HEK293 (cell line): ENCODE results near the gene PTCRA.

Experiments
- CTCF ChIA-PET: fragments of 350-600 bp; formaldehyde crosslinking; extraction: SDS; loops from one replicate; lab custom pipeline; 2021; ENCODE audit warnings: antibody characterized with exemption; lab: Yijun Ruan, JAX
- POLR2A ChIA-PET: fragments of 300-600 bp; formaldehyde crosslinking; extraction: SDS; loops from one replicate; lab custom pipeline; 2020; ENCODE audit warnings: antibody characterized with exemption, inconsistent platforms; lab: Yijun Ruan, JAX
- H3K27ac ChIP-seq: fragments of 200-500 bp; sonication (Bioruptor generic); 2 replicates; pipeline ENCODE4 v1.5.1; 2014; ENCODE audit warnings: low read depth, low read length, control low read depth, inconsistent platforms; ENCODE audit errors: extremely low read depth
- H3K36me3 ChIP-seq, 2 experiments: fragments of 200-500 bp in 1 of 2; sonication (Bioruptor generic) in 1 of 2; 1 replicate in 1 of 2; 2 replicates in 1 of 2; pipeline ENCODE4 v1.5.1; 2014 to 2017; ENCODE audit warnings: inconsistent platforms in 2 of 2, low read length in 2 of 2; ENCODE audit not compliant: control insufficient read depth in 2 of 2, insufficient read depth in 1 of 2
- H3K4me1 ChIP-seq: fragments of 200-500 bp; sonication (Bioruptor generic); 2 replicates; pipeline ENCODE4 v1.5.1; 2014; ENCODE audit warnings: mild to moderate bottlenecking, low read length, inconsistent platforms; ENCODE audit not compliant: control insufficient read depth, insufficient read depth
- H3K4me3 ChIP-seq: 2 replicates; pipeline ENCODE4 v1.5.1; 2011; ENCODE audit warnings: low read depth, mild to moderate bottlenecking, control low read depth, low read length, moderate library complexity
- H3K9me3 ChIP-seq: fragments of 200-500 bp; sonication (Bioruptor generic); 2 replicates; pipeline ENCODE4 v1.5.1; 2014; ENCODE audit warnings: low read depth, low read length, inconsistent platforms; ENCODE audit not compliant: control insufficient read depth, insufficient read depth
- GLI4 ChIP-seq: fragments of 450-650 bp; formaldehyde crosslinking; IDR thresholded peaks from 2 replicates; pipeline ENCODE4 v1.5.1; 2016; ENCODE audit warnings: missing biosample characterization, missing genetic modification characterization
- HIC1 ChIP-seq: fragments of 450-650 bp; formaldehyde crosslinking; IDR thresholded peaks from 2 replicates; pipeline ENCODE4 v1.5.1; 2016; ENCODE audit warnings: missing biosample characterization, missing genetic modification characterization
- HOXD13 ChIP-seq: sonication (generic); formaldehyde crosslinking; IDR thresholded peaks from 2 replicates; pipeline ENCODE4 v1.8.0; 2022; ENCODE audit warnings: missing genetic modification reagents, borderline replicate concordance
- REPIN1 ChIP-seq: fragments of 450-650 bp; formaldehyde crosslinking; IDR thresholded peaks from 2 replicates; pipeline ENCODE4 v1.5.1; 2017; ENCODE audit warnings: missing biosample characterization, missing genetic modification characterization, low read depth
- ZBTB20 ChIP-seq: fragments of 450-650 bp; formaldehyde crosslinking; IDR thresholded peaks from 2 replicates; pipeline ENCODE4 v1.5.1; 2016; ENCODE audit warnings: missing biosample characterization, missing genetic modification characterization
- ZIC2 ChIP-seq: fragments of 450-650 bp; formaldehyde crosslinking; IDR thresholded peaks from 2 replicates; pipeline ENCODE4 v1.5.1; 2016; ENCODE audit warnings: missing biosample characterization, missing genetic modification characterization
- ZNF112 ChIP-seq: fragments of 450-650 bp; formaldehyde crosslinking; IDR thresholded peaks from 2 replicates; pipeline ENCODE4 v1.5.0; 2017; ENCODE audit warnings: missing biosample characterization, missing genetic modification characterization
- ZNF19 ChIP-seq: fragments of 450-650 bp; formaldehyde crosslinking; IDR thresholded peaks from 2 replicates; pipeline ENCODE4; 2016; ENCODE audit warnings: missing biosample characterization, missing genetic modification characterization, low read depth
- ZNF274 ChIP-seq, 2 experiments: fragments of 200-500 bp in 1 of 2; fragments of 450-650 bp in 1 of 2; sonication (Bioruptor generic) in 1 of 2; formaldehyde crosslinking in 1 of 2; IDR thresholded peaks; 2 replicates each; pipeline versions ENCODE4 v1.5.1 to v1.6.1; 2014 to 2016; ENCODE audit warnings: borderline replicate concordance in 1 of 2, inconsistent platforms in 1 of 2, low read length in 1 of 2, missing biosample characterization in 1 of 2, missing genetic modification characterization in 1 of 2
- ZNF37A ChIP-seq: fragments of 450-650 bp; IDR thresholded peaks from 2 replicates; pipeline ENCODE4 v1.5.1; 2018; ENCODE audit warnings: missing biosample characterization, missing genetic modification characterization
- ZNF394 ChIP-seq: fragments of 450-650 bp; formaldehyde crosslinking; IDR thresholded peaks from 2 replicates; pipeline ENCODE4 v1.5.1; 2016; ENCODE audit warnings: missing biosample characterization, missing genetic modification characterization, mild to moderate bottlenecking, moderate library complexity, borderline replicate concordance
- ZNF433 ChIP-seq: fragments of 450-650 bp; formaldehyde crosslinking; IDR thresholded peaks from 2 replicates; pipeline ENCODE4 v1.5.1; 2016; ENCODE audit warnings: missing biosample characterization, missing genetic modification characterization, low read depth
- ZNF544 ChIP-seq: fragments of 450-650 bp; formaldehyde crosslinking; IDR thresholded peaks from 2 replicates; pipeline ENCODE4 v1.5.0; 2017; ENCODE audit warnings: missing biosample characterization, missing genetic modification characterization
- ZNF558 ChIP-seq: fragments of 450-650 bp; formaldehyde crosslinking; IDR thresholded peaks from 2 replicates; pipeline ENCODE4 v1.5.1; 2016; ENCODE audit warnings: missing biosample characterization, missing genetic modification characterization
- ZNF670 ChIP-seq: fragments of 450-650 bp; formaldehyde crosslinking; IDR thresholded peaks from 2 replicates; pipeline ENCODE4 v1.5.1; 2016; ENCODE audit warnings: missing biosample characterization, missing genetic modification characterization, low read depth
- ZXDB ChIP-seq: fragments of 450-650 bp; formaldehyde crosslinking; IDR thresholded peaks from 2 replicates; pipeline ENCODE4 v1.5.1; 2016; ENCODE audit warnings: missing biosample characterization, missing genetic modification characterization
- TF ChIP-seq, protein P1 (sequence below): fragments of 450-650 bp; formaldehyde crosslinking; IDR thresholded peaks from 2 replicates; pipeline ENCODE4 v1.5.1; 2017; ENCODE audit warnings: missing biosample characterization, missing genetic modification characterization
- TF ChIP-seq, protein P2 (sequence below): fragments of 450-650 bp; formaldehyde crosslinking; IDR thresholded peaks from 2 replicates; pipeline ENCODE4 v1.5.1; 2016; ENCODE audit warnings: missing biosample characterization, missing genetic modification characterization

Gene PTCRA

GRCh38 chr6:42871711-42872110 is 44.1 kb upstream of the PTCRA start (continued):
- no peak for TF ChIP-seq ZIC2 (tag by site-specific recombination)
- no peak for TF ChIP-seq ZNF544 (tag by site-specific recombination)
- TF ChIP-seq ZNF558 (tag by site-specific recombination): no peak
- TF ChIP-seq, protein P1, sequence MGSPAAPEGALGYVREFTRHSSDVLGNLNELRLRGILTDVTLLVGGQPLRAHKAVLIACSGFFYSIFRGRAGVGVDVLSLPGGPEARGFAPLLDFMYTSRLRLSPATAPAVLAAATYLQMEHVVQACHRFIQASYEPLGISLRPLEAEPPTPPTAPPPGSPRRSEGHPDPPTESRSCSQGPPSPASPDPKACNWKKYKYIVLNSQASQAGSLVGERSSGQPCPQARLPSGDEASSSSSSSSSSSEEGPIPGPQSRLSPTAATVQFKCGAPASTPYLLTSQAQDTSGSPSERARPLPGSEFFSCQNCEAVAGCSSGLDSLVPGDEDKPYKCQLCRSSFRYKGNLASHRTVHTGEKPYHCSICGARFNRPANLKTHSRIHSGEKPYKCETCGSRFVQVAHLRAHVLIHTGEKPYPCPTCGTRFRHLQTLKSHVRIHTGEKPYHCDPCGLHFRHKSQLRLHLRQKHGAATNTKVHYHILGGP: no peak
- TF ChIP-seq, all 188 proteins: peak for 0

DNA sequence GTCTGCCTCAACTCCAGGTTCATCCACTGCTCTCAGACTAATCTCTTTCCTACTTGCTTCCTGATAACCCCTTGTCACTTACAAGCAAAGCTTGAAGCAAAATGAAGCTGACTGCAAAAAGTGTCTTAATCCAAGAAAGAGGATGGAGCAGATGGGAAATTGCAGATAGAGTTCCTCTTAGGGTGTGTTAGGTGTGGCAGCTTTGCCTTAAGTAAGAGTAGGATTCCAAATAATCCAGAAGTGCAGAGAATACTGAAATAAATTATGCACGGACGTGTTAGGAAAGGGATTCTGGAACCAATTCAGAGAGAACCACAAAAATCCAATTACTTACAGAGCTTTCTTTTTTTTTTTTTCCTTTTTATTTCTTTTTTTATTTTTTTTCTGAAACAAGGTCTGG is 42.5 kb upstream of the PTCRA start:
- TF ChIP-seq ZNF37A: no peak
- TF ChIP-seq ZNF274 (IDR thresholded peaks at IDR 0.05; ENCODE audit: low read length): no peak
- no peak for TF ChIP-seq ZNF274 (tag by site-specific recombination; IDR thresholded peaks at IDR 0.05; ENCODE audit: borderline replicate concordance)
- TF ChIP-seq ZXDB (tag by site-specific recombination): no peak
- TF ChIP-seq, protein P2, sequence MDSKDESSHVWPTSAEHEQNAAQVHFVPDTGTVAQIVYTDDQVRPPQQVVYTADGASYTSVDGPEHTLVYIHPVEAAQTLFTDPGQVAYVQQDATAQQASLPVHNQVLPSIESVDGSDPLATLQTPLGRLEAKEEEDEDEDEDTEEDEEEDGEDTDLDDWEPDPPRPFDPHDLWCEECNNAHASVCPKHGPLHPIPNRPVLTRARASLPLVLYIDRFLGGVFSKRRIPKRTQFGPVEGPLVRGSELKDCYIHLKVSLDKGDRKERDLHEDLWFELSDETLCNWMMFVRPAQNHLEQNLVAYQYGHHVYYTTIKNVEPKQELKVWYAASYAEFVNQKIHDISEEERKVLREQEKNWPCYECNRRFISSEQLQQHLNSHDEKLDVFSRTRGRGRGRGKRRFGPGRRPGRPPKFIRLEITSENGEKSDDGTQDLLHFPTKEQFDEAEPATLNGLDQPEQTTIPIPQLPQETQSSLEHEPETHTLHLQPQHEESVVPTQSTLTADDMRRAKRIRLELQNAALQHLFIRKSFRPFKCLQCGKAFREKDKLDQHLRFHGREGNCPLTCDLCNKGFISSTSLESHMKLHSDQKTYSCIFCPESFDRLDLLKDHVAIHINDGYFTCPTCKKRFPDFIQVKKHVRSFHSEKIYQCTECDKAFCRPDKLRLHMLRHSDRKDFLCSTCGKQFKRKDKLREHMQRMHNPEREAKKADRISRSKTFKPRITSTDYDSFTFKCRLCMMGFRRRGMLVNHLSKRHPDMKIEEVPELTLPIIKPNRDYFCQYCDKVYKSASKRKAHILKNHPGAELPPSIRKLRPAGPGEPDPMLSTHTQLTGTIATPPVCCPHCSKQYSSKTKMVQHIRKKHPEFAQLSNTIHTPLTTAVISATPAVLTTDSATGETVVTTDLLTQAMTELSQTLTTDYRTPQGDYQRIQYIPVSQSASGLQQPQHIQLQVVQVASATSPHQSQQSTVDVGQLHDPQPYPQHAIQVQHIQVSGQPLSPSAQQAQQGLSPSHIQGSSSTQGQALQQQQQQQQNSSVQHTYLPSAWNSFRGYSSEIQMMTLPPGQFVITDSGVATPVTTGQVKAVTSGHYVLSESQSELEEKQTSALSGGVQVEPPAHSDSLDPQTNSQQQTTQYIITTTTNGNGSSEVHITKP: no peak
- TF ChIP-seq GLI4 (tag by site-specific recombination): no peak
- TF ChIP-seq REPIN1 (tag by site-specific recombination): no peak
- no peak for TF ChIP-seq ZNF19 (tag by site-specific recombination)
- no peak for TF ChIP-seq HOXD13 (CRISPR knock-in tag)
- ChIA-PET POLR2A (interaction anchor here (0.7 kb wide), 1 partner anchor 92 kb away, joined by 4 read pairs; no protein-coding TSS in a partner anchor), CTCF (interaction anchor here (0.5 to 1.4 kb wide), 10 partner anchors 11 to 830 kb away, joined by 3 to 6 read pairs (median 4); no protein-coding TSS in a partner anchor)
- Histone ChIP-seq H3K27ac (no peak overlapping the region), H3K36me3 (no peaks in the 10 kb centered on the region), H3K4me3 (no peak overlapping the region), H3K4me1 (no peaks in the 10 kb centered on the region), H3K9me3 (no peaks in the 10 kb centered on the region)

DNA sequence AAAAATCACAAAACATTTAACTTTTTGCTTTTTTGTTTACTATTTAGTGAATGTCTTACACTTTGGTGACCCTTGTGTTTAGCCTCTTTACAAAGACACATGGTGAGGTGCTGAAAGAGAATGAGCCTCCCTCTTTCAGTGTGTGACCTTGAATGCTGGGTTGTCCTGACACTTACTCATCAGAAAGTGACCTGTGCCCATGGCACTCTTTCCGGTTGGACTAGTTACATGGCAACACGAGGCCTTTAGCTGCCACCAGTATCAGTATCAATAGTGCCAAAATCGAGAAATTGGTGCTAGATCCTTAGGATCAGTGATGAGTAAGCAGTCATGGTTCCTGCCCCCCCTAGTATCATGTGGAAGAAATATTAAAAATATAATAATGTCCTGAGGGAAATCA is 38.2 kb upstream of the PTCRA start:
- POLR2A ChIA-PET: interaction anchor here (5.8 kb wide), 1 partner anchor 13 kb away, joined by 87 read pairs; a partner anchor contains a TSS
- Histone ChIP-seq H3K4me3 (no peak overlapping the region), H3K9me3 (no peaks in the 10 kb centered on the region), H3K36me3 (peaks cover 16 to 23% of the 10 kb centered on the region in 2 experiments; a peak in 2 of 3 replicates), H3K4me1 (no peaks in the 10 kb centered on the region), H3K27ac (no peak overlapping the region)
- CTCF ChIA-PET: interaction anchor here (0.6 to 6.2 kb wide), 31 partner anchors 13 to 955 kb away, joined by 3 to 79 read pairs (median 4); a partner anchor contains a TSS
- TF ChIP-seq ZNF670 (no peak), ZBTB20 (no peak), ZNF394 (tag by site-specific recombination) (no peak), HIC1 (tag by site-specific recombination) (no peak), ZNF112 (tag by site-specific recombination) (no peak), ZNF433 (tag by site-specific recombination) (no peak)
